HepG2 (cell line): ENCODE data around the gene SEMG1. TPM values are rescaled to one million over a fixed set of nuclear protein-coding genes. Genes with fewer than 3 reads are reported as not detected.

Experiments used
- ATAC-seq: fragments of 200-7000 bp; cut with Tn5 transposase; 3 replicates; pipeline ENCODE4 v1.9.1; 2020; ENCODE audit warnings: mild to moderate bottlenecking, moderate library complexity
- BruUV-seq: library from RNA; stranded (reverse); fragments of 400-500 nt; replicated peaks from 2 replicates; lab custom pipeline; 2021; lab: Mats Ljungman, UMichigan
- CTCF ChIA-PET: fragments of 300-600 bp; formaldehyde crosslinking; extraction: SDS; loops from one replicate; lab custom pipeline; 2021; ENCODE audit warnings: low total read pairs, inconsistent platforms, low intra/inter-chr PET ratio; lab: Yijun Ruan, JAX
- POLR2A ChIA-PET: fragments of 350-600 bp; sonication (Branson Sonifier 250); formaldehyde crosslinking; loops from one replicate; lab custom pipeline; 2020; ENCODE audit warnings: antibody characterized with exemption, inconsistent platforms; lab: Yijun Ruan, JAX
- DNase-seq: peaks from one replicate; pipeline ENCODE4 v3.0.0-alpha.2; 2015; ENCODE audit warnings: low spot score
- FAIRE-seq: peaks from 3 replicates; lab custom pipeline; 2011; peaks lifted over from hg19 to GRCh38; lab: Jason Lieb, UNC
- H2AFZ ChIP-seq: one replicate; pipeline ENCODE4 v1.6.1; 2011; ENCODE audit warnings: low read length, inconsistent platforms
- H3K27ac ChIP-seq: fragments of 300-600 bp; 3 replicates; pipeline ENCODE4 v1.8.0; 2011; ENCODE audit warnings: mixed run types, mild to moderate bottlenecking, mixed read lengths, low read length, inconsistent platforms; ENCODE audit not compliant: insufficient read depth; ENCODE audit errors: extremely low read length
- H3K27me3 ChIP-seq, 2 experiments: fragments of 200-600 bp in 1 of 2; 2 replicates in 1 of 2; 3 replicates in 1 of 2; pipeline versions ENCODE4 v1.6.0 to v1.8.0; 2011; ENCODE audit warnings: low read length in 2 of 2, mild to moderate bottlenecking in 2 of 2, moderate library complexity in 2 of 2, inconsistent platforms in 1 of 2; ENCODE audit not compliant: insufficient read depth in 2 of 2, control insufficient read depth in 1 of 2
- H3K36me3 ChIP-seq, 2 experiments: fragments of 200-600 bp in 1 of 2; replicated peaks in 1 of 2; 2 replicates in 1 of 2; 3 replicates in 1 of 2; pipeline versions ENCODE4 v1.5.1 to v1.8.0; 2011; ENCODE audit warnings: low read length in 2 of 2, inconsistent platforms in 1 of 2; ENCODE audit not compliant: insufficient read depth in 2 of 2, control insufficient read depth in 1 of 2
- H3K4me1 ChIP-seq: 2 replicates; pipeline ENCODE4 v1.5.1; 2012; ENCODE audit warnings: low read length, inconsistent platforms; ENCODE audit not compliant: insufficient read depth
- H3K4me2 ChIP-seq: 2 replicates; pipeline ENCODE4 v1.6.0; 2011; ENCODE audit warnings: low read depth, low read length, inconsistent platforms
- H3K4me3 ChIP-seq, 3 experiments: fragments of 200-600 bp in 1 of 3; sonication (generic), shearing (Covaris generic) in 1 of 3; replicated peaks in 1 of 3; 2 replicates each; pipeline ENCODE4 v1.5.1; 2011 to 2016; ENCODE audit warnings: low read length in 3 of 3, inconsistent platforms in 2 of 3, low read depth in 2 of 3, mild to moderate bottlenecking in 2 of 3, control low read depth in 1 of 3, mixed read lengths in 1 of 3; ENCODE audit not compliant: insufficient read depth in 1 of 3
- H3K79me2 ChIP-seq: one replicate; pipeline ENCODE4 v1.6.1; 2011; ENCODE audit warnings: low read length, inconsistent platforms; ENCODE audit not compliant: insufficient read depth
- H3K9ac ChIP-seq: 2 replicates; pipeline ENCODE4 v1.6.0; 2011; ENCODE audit warnings: mild to moderate bottlenecking, low read depth, low read length, inconsistent platforms; ENCODE audit not compliant: insufficient read depth
- H3K9me3 ChIP-seq: 2 replicates; pipeline ENCODE4 v1.5.1; 2012; ENCODE audit warnings: mild to moderate bottlenecking, low read length
- H4K20me1 ChIP-seq: 2 replicates; pipeline ENCODE4 v1.6.0; 2011; ENCODE audit warnings: inconsistent platforms, mild to moderate bottlenecking, low read length, moderate library complexity; ENCODE audit not compliant: insufficient read depth
- FOXP1 ChIP-seq, 2 experiments: fragments of 450-650 bp in 1 of 2; IDR thresholded peaks; 2 replicates each; pipeline ENCODE4 v1.6.1; 2017 to 2018; ENCODE audit warnings: antibody characterized with exemption in 1 of 2
- GTF2F1 ChIP-seq: fragments of 150-350 bp; IDR thresholded peaks from 2 replicates; pipeline ENCODE4 v1.6.1; 2014; ENCODE audit warnings: low read length
- HNRNPK ChIP-seq: fragments of 200-400 bp; formaldehyde crosslinking; IDR thresholded peaks from 2 replicates; pipeline ENCODE4 v1.6.1; 2018; ENCODE audit warnings: low read length, low read depth, moderate library complexity, mild to moderate bottlenecking; ENCODE audit not compliant: poor library complexity, severe bottlenecking
- JARID2 ChIP-seq: sonication (generic); formaldehyde crosslinking; IDR thresholded peaks from 2 replicates; pipeline ENCODE4 v1.8.1; 2023; ENCODE audit warnings: missing genetic modification reagents, inconsistent platforms; ENCODE audit not compliant: insufficient replicate concordance
- PRDM10 ChIP-seq: sonication (generic); formaldehyde crosslinking; IDR thresholded peaks from 2 replicates; pipeline ENCODE4 v1.4.0; 2020; ENCODE audit warnings: low read depth, missing genetic modification reagents
- SNAPC5 ChIP-seq: sonication (generic); formaldehyde crosslinking; IDR thresholded peaks from 2 replicates; pipeline ENCODE4 v1.8.1; 2023; ENCODE audit warnings: mild to moderate bottlenecking, missing genetic modification reagents, borderline replicate concordance
- SSRP1 ChIP-seq: IDR thresholded peaks from 2 replicates; pipeline ENCODE4 v1.6.1; 2016; ENCODE audit warnings: control low read depth
- ZMYM3 ChIP-seq: sonication (generic); formaldehyde crosslinking; IDR thresholded peaks from 2 replicates; pipeline ENCODE4 v1.5.1; 2020; ENCODE audit warnings: mild to moderate bottlenecking, missing genetic modification reagents
- ZNF704 ChIP-seq: sonication (generic); formaldehyde crosslinking; IDR thresholded peaks from 2 replicates; pipeline ENCODE4 v1.8.1; 2023; ENCODE audit warnings: mild to moderate bottlenecking, inconsistent platforms, moderate library complexity, missing genetic modification reagents, borderline replicate concordance
- in situ Hi-C: cut with HindIII; loops from 2 replicates; pipeline ENCODE4 v1.10.0; 2017; ENCODE audit warnings: low pct_unique_long_range_greater_than_20kb; ENCODE audit not compliant: extremely low pct_ligation_motif_present
- intact Hi-C: fragments of 100-400 bp; cut with micrococcal nuclease; formaldehyde crosslinking; loops from one replicate; pipeline ENCODE4 v1.10.0; 2022; ENCODE audit not compliant: unreplicated experiment
- polyA plus RNA-seq, 8 experiments: library from polyadenylated mRNA; depleted of rRNA in 3 of 8; stranded (reverse) in 7 of 8; unstranded in 1 of 8; fragments of >200 nt; fragmentation: Illumina TruSeq in 4 of 8; extraction: Trizol in 4 of 8; gene quantifications; 2 replicates each; pipeline versions ENCODE4 v1.2.1 to v1.2.3, GENCODE V29; 2011 to 2016; ENCODE audit warnings: low read depth in 4 of 8, missing spikeins in 1 of 8, mixed read lengths in 1 of 8; ENCODE audit not compliant: insufficient read depth in 1 of 8
- total RNA-seq, 5 experiments: library from RNA; depleted of rRNA; stranded (reverse); fragments of >200 nt; fragmentation: Illumina TruSeq; extraction: Trizol; gene quantifications; 2 replicates each; pipeline ENCODE4 v1.2.3, GENCODE V29; 2016; ENCODE audit warnings: low read depth in 1 of 5

The SEMG1 gene
- total and polyA plus RNA-seq, 2 of the 13 experiments (the other 11 are each of a cell fraction or from before 2014, with no cell fraction given), result not detected

- TF ChIP-seq PRDM10 (CRISPR knock-in tag), result no peak
- no peak for TF ChIP-seq SNAPC5
- TF ChIP-seq ZMYM3 (CRISPR knock-in tag), result no peak
- no peak for TF ChIP-seq JARID2
- no peak for TF ChIP-seq GTF2F1
- no peak for TF ChIP-seq ZNF704 (CRISPR knock-in tag)
Observed at GRCh38 chr20:45209924-45210323, 3.1 kb downstream of the SEMG1 start (continued).

- TF ChIP-seq FOXP1 (IDR thresholded peaks at IDR 0.05) (peak; percentile 39; the same call in 1 of the 2 replicates), FOXP1 (CRISPR knock-in tag; IDR thresholded peaks at IDR 0.05) (no peak), HNRNPK (peak; percentile 21), SSRP1 (no peak)
- no peak for ATAC-seq
- Histone ChIP-seq H3K4me2 (no peak overlapping the region), H3K79me2 (no peaks in the 10 kb centered on the region), H3K9me3 (no peaks in the 10 kb centered on the region), H3K9ac (no peak overlapping the region), H4K20me1 (no peaks in the 10 kb centered on the region), H3K27me3 (0 out of 5 replicates have a peak, but pooled peaks cover 0 to 6% of the 10 kb centered on the region in 2 experiments), H3K36me3 (no peaks in the 10 kb centered on the region), H3K4me1 (no peaks in the 10 kb centered on the region), H2AFZ (no peak overlapping the region), H3K4me3 (no peak overlapping the region), H3K27ac (no peak overlapping the region)
- DNase-seq, result no peak
- ChIA-PET CTCF (no interaction called here), POLR2A (no interaction called here)
- intact Hi-C loops, result no loop called here
- in situ Hi-C loops, result no loop called here
- BruUV-seq, result no TSS peak
- FAIRE-seq, result no peak
Observed at GRCh38 chr20:45211569-45212474, 5.0 kb downstream of the SEMG1 start.
